IPS-NIHi7 (cell line): ENCODE data around the gene WNT11.

Experiments used
- DNase-seq: peaks from one replicate; pipeline ENCODE4 v3.0.0; 2012; ENCODE audit warnings: mixed read lengths; ENCODE audit errors: extremely low spot score

The WNT11 gene

GRCh38 chr11:76155500-76156227, 50.6 kb downstream of the WNT11 start:
- DNase-seq: no peak

- DNase-seq: peak; percentile 55
Observed at GRCh38 chr11:76153571-76153923, 52.8 kb downstream of the WNT11 start.

- DNase-seq: no peak
Observed at GRCh38 chr11:76152741-76153570, 53.3 kb downstream of the WNT11 start.

- DNase-seq: peak; percentile 93
Observed at GRCh38 chr11:76152086-76152681, 54.1 kb downstream of the WNT11 start.

- no peak for DNase-seq
Observed at GRCh38 chr11:76151556-76152085, 54.7 kb downstream of the WNT11 start.

- DNase-seq: no peak
Observed at GRCh38 chr11:76150141-76150540, 56.2 kb downstream of the WNT11 start.

GRCh38 chr11:76149713-76150112, 56.6 kb downstream of the WNT11 start:
- DNase-seq: no peak

GRCh38 chr11:76148941-76149613, 57.2 kb downstream of the WNT11 start:
- DNase-seq: no peak

GRCh38 chr11:76148231-76148630, 58.1 kb downstream of the WNT11 start:
- no peak for DNase-seq

- DNase-seq: no peak
Observed at GRCh38 chr11:76147106-76147740, 59.1 kb downstream of the WNT11 start.

- DNase-seq: no peak
Observed at GRCh38 chr11:76143274-76143673, 63.0 kb downstream of the WNT11 start.

- DNase-seq: no peak
Observed at GRCh38 chr11:76141901-76142588, 64.3 kb downstream of the WNT11 start.

- DNase-seq: no peak
Observed at GRCh38 chr11:76140912-76141574, 65.3 kb downstream of the WNT11 start.

- no peak for DNase-seq
Observed at GRCh38 chr11:76139314-76139713, 67.0 kb downstream of the WNT11 start.
